ENCODE measurements around the gene FRMD4A.

Gene FRMD4A

GRCh38 chr10:13650961-13651360, 679.8 kb downstream of the FRMD4A start:
- Histone ChIP-seq H3F3A (ENCODE audit: insufficient read depth, low read length) (no peaks in the 10 kb centered on the region), H3K9ac (ENCODE audit: low read length) (no peak overlapping the region), H3K79me2 (ENCODE audit: low read length) (no peaks in the 10 kb centered on the region), H4K20me1 (ENCODE audit: insufficient read depth, low read length) (no peaks in the 10 kb centered on the region), H3K9me2 (replicated peaks; ENCODE audit: insufficient read depth, low read length) (no peaks in the 10 kb centered on the region), H3K4me3 (ENCODE audit: low read length) (no peak overlapping the region), H3K27ac (ENCODE audit: low read length) (no peak overlapping the region), H2AFZ (ENCODE audit: low read length) (no peak overlapping the region), H3K4me2 (ENCODE audit: low read depth, low read length) (no peak overlapping the region), H3K4me1 (ENCODE audit: low read length) (no peaks in the 10 kb centered on the region), H3K36me3 (replicated peaks; ENCODE audit: insufficient read depth, low read length) (no peaks in the 10 kb centered on the region), H3K27me3 (replicated peaks; ENCODE audit: insufficient read depth, low read length) (no peaks in the 10 kb centered on the region), H3K9me3 (replicated peaks; ENCODE audit: insufficient read depth, low read length) (no peaks in the 10 kb centered on the region)
- TF ChIP-seq CTCF (IDR thresholded peaks at IDR 0.05; ENCODE audit: low read length) (no peak), EZH2 (optimal IDR thresholded peaks at IDR 0.05; ENCODE audit: low read depth, low read length) (no peak), EZH2phosphoT487 (IDR thresholded peaks at IDR 0.05; ENCODE audit: low read length) (no peak)
- DNase-seq, result no peak

- Histone ChIP-seq H3K9me3 (replicated peaks; ENCODE audit: insufficient read depth, low read length) (no peaks in the 10 kb centered on the region), H3K27me3 (replicated peaks; ENCODE audit: insufficient read depth, low read length) (no peaks in the 10 kb centered on the region), H3K4me3 (ENCODE audit: low read length) (no peak overlapping the region), H3K79me2 (ENCODE audit: low read length) (no peaks in the 10 kb centered on the region), H3K9me2 (replicated peaks; ENCODE audit: insufficient read depth, low read length) (no peaks in the 10 kb centered on the region), H3K9ac (ENCODE audit: low read length) (no peak overlapping the region), H2AFZ (ENCODE audit: low read length) (no peak overlapping the region), H3K4me2 (ENCODE audit: low read depth, low read length) (no peak overlapping the region), H4K20me1 (ENCODE audit: insufficient read depth, low read length) (no peaks in the 10 kb centered on the region), H3F3A (ENCODE audit: insufficient read depth, low read length) (no peaks in the 10 kb centered on the region), H3K4me1 (ENCODE audit: low read length) (no peaks in the 10 kb centered on the region), H3K27ac (ENCODE audit: low read length) (no peak overlapping the region), H3K36me3 (replicated peaks; ENCODE audit: insufficient read depth, low read length) (no peaks in the 10 kb centered on the region)
- no peak for TF ChIP-seq EZH2phosphoT487 (IDR thresholded peaks at IDR 0.05; ENCODE audit: low read length)
- TF ChIP-seq EZH2 (optimal IDR thresholded peaks at IDR 0.05; ENCODE audit: low read depth, low read length), result no peak
- TF ChIP-seq CTCF (IDR thresholded peaks at IDR 0.05; ENCODE audit: low read length), result no peak
- DNase-seq, result no peak
These were observed 680.7 kb downstream of the FRMD4A start for GRCh38 chr10:13649844-13650520.

GRCh38 chr10:13648425-13648824, 682.3 kb downstream of the FRMD4A start:
- H3K27ac ChIP-seq (ENCODE audit: low read length), result no peak overlapping the region
- H3K9me2 ChIP-seq (replicated peaks; ENCODE audit: insufficient read depth, low read length), result no peaks in the 10 kb centered on the region
- H3K4me3 ChIP-seq (ENCODE audit: low read length), result no peak overlapping the region
- no peak overlapping the region for H2AFZ ChIP-seq (ENCODE audit: low read length)
- no peaks in the 10 kb centered on the region for H3K9me3 ChIP-seq (replicated peaks; ENCODE audit: insufficient read depth, low read length)
- H3K4me2 ChIP-seq (ENCODE audit: low read depth, low read length), result no peak overlapping the region
- no peaks in the 10 kb centered on the region for H3K27me3 ChIP-seq (replicated peaks; ENCODE audit: insufficient read depth, low read length)
- TF ChIP-seq EZH2 (optimal IDR thresholded peaks at IDR 0.05; ENCODE audit: low read depth, low read length) (no peak), EZH2phosphoT487 (IDR thresholded peaks at IDR 0.05; ENCODE audit: low read length) (no peak), CTCF (IDR thresholded peaks at IDR 0.05; ENCODE audit: low read length) (no peak)
- no peaks in the 10 kb centered on the region for H3F3A ChIP-seq (ENCODE audit: insufficient read depth, low read length)
- no peaks in the 10 kb centered on the region for H4K20me1 ChIP-seq (ENCODE audit: insufficient read depth, low read length)
- DNase-seq, result no peak
- no peaks in the 10 kb centered on the region for H3K79me2 ChIP-seq (ENCODE audit: low read length)
- H3K36me3 ChIP-seq (replicated peaks; ENCODE audit: insufficient read depth, low read length), result no peaks in the 10 kb centered on the region
- H3K9ac ChIP-seq (ENCODE audit: low read length), result no peak overlapping the region
- H3K4me1 ChIP-seq (ENCODE audit: low read length), result no peaks in the 10 kb centered on the region

Data from MM.1S (cell line).